Mesenchymal stem cell (in vitro differentiated cells and primary cell): ENCODE data around the gene C14orf180.

Experiments
- DNase-seq: peaks from one replicate; pipeline ENCODE4 v3.0.0-alpha.2; 2013
- H2AFZ ChIP-seq: one replicate; pipeline ENCODE4 v1.6.1; 2013; ENCODE audit warnings: low read depth, mild to moderate bottlenecking, control low read depth, inconsistent platforms, low read length, moderate library complexity
- H2AK5ac ChIP-seq: 2 replicates; pipeline ENCODE4 v1.6.1; 2013; ENCODE audit warnings: low read length, moderate library complexity, mild to moderate bottlenecking, inconsistent platforms; ENCODE audit not compliant: severe bottlenecking
- H2BK120ac ChIP-seq: one replicate; pipeline ENCODE4 v1.6.1; 2013; ENCODE audit warnings: low read depth, mild to moderate bottlenecking, inconsistent platforms, low read length, moderate library complexity
- H2BK12ac ChIP-seq, 2 experiments: one replicate each; pipeline ENCODE4 v1.6.1; 2013; ENCODE audit warnings: inconsistent platforms in 2 of 2, low read length in 2 of 2, mild to moderate bottlenecking in 2 of 2, moderate library complexity in 2 of 2, control low read depth in 1 of 2
- H2BK15ac ChIP-seq: one replicate; pipeline ENCODE4 v1.6.1; 2013; ENCODE audit warnings: mild to moderate bottlenecking, low read depth, inconsistent platforms; ENCODE audit not compliant: poor library complexity, severe bottlenecking
- H2BK5ac ChIP-seq: 2 replicates; pipeline ENCODE4 v1.6.1; 2013; ENCODE audit warnings: low read depth, mild to moderate bottlenecking, low read length, control low read depth, inconsistent platforms; ENCODE audit not compliant: poor library complexity, severe bottlenecking
- H3K14ac ChIP-seq, 2 experiments: one replicate each; pipeline ENCODE4 v1.6.1; 2013; ENCODE audit warnings: inconsistent platforms in 2 of 2, low read length in 2 of 2, control low read depth in 1 of 2, mild to moderate bottlenecking in 1 of 2, moderate library complexity in 1 of 2
- H3K18ac ChIP-seq, 2 experiments: one replicate each; pipeline ENCODE4 v1.6.1; 2013; ENCODE audit warnings: inconsistent platforms in 2 of 2, low read length in 2 of 2, control low read depth in 1 of 2, low read depth in 1 of 2, mild to moderate bottlenecking in 1 of 2
- H3K23ac ChIP-seq, 2 experiments: one replicate each; pipeline ENCODE4 v1.6.1; 2013; ENCODE audit warnings: inconsistent platforms in 2 of 2, low read length in 2 of 2, mild to moderate bottlenecking in 2 of 2, moderate library complexity in 2 of 2, control low read depth in 1 of 2
- H3K27ac ChIP-seq: 2 replicates; pipeline ENCODE4 v1.5.1; 2013; ENCODE audit warnings: mild to moderate bottlenecking, moderate library complexity, low read length, control low read depth, inconsistent platforms; ENCODE audit not compliant: poor library complexity, severe bottlenecking
- H3K27me3 ChIP-seq, 2 experiments: 2 replicates each; pipeline versions ENCODE4 v1.6.1 to v1.7.0; 2013; ENCODE audit warnings: low read length in 2 of 2, mild to moderate bottlenecking in 2 of 2, moderate library complexity in 2 of 2, control low read depth in 1 of 2, inconsistent platforms in 1 of 2; ENCODE audit not compliant: control insufficient read depth in 1 of 2, insufficient read depth in 1 of 2
- H3K36me3 ChIP-seq, 2 experiments: 2 replicates each; pipeline versions ENCODE4 v1.6.1 to v1.7.0; 2013; ENCODE audit warnings: low read length in 2 of 2, control low read depth in 1 of 2, inconsistent platforms in 1 of 2, low read depth in 1 of 2, mild to moderate bottlenecking in 1 of 2; ENCODE audit not compliant: insufficient read depth in 2 of 2, control insufficient read depth in 1 of 2
- H3K4ac ChIP-seq, 2 experiments: one replicate each; pipeline ENCODE4 v1.6.1; 2013; ENCODE audit warnings: inconsistent platforms in 2 of 2, low read length in 2 of 2, mild to moderate bottlenecking in 2 of 2, moderate library complexity in 2 of 2, control low read depth in 1 of 2, low read depth in 1 of 2
- H3K4me1 ChIP-seq: 2 replicates; pipeline ENCODE4 v1.6.1; 2013; ENCODE audit warnings: low read depth, low read length, control low read depth; ENCODE audit not compliant: control insufficient read depth, insufficient read depth
- H3K4me2 ChIP-seq: 2 replicates; pipeline ENCODE4 v1.6.1; 2013; ENCODE audit warnings: low read length, mild to moderate bottlenecking, inconsistent platforms; ENCODE audit not compliant: poor library complexity, severe bottlenecking
- H3K4me3 ChIP-seq, 2 experiments: 2 replicates each; pipeline versions ENCODE4 v1.5.1 to v1.7.0; 2013; ENCODE audit warnings: low read length in 2 of 2, mild to moderate bottlenecking in 2 of 2, control low read depth in 1 of 2, low read depth in 1 of 2; ENCODE audit not compliant: insufficient read depth in 1 of 2
- H3K79me1 ChIP-seq: replicated peaks from 2 replicates; pipeline ENCODE4 v1.6.1; 2013; ENCODE audit warnings: mild to moderate bottlenecking, control low read depth, low read length, inconsistent platforms; ENCODE audit not compliant: poor library complexity, severe bottlenecking
- H3K9ac ChIP-seq: 2 replicates; pipeline ENCODE4 v1.7.0; 2013; ENCODE audit warnings: mild to moderate bottlenecking, low read length, moderate library complexity
- H3K9me3 ChIP-seq: 2 replicates; pipeline ENCODE4 v1.7.0; 2013; ENCODE audit warnings: mild to moderate bottlenecking, low read length; ENCODE audit not compliant: control insufficient read depth
- H4K8ac ChIP-seq: one replicate; pipeline ENCODE4 v1.6.1; 2013; ENCODE audit warnings: inconsistent platforms, mild to moderate bottlenecking, low read length, moderate library complexity
- H4K91ac ChIP-seq: one replicate; pipeline ENCODE4 v1.6.1; 2013; ENCODE audit warnings: mild to moderate bottlenecking, low read length, inconsistent platforms
- WGBS: methylation state at CpG from one replicate; pipeline ENCODE4 v1.1.7; 2013; ENCODE audit warnings: mixed read lengths; 5-methylcytosine and 5-hydroxymethylcytosine counted together

C14orf180 gene

DNA sequence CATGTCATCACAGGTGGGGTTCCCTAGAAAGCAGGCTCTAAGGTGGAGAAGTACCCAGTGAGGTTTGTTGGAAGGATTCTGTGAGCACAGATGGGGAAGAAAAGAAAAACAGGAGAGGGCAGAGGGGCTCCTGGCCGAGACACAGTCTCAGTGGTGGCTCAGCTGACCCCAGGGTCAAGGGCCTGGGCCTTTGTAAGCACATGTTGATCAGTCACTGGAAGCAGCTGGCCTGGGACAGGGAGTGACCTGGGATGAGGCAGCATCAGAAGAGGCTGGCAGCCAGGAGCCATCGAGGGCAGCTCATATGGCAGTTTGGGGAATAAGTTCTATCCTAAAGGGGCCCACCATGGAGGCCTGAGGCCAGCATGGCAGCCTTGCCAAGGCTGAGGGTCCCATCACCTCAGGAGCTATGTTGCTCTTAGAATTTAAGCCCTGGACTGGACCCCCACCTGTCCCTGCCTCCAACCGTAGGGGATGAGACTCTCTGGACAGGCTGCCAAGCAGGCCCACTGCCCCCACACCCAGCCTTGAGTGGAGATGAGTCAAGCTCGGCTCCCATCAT lies 31.3 kb downstream of the C14orf180 start:
- Histone ChIP-seq H3K36me3 (no peaks in the 10 kb centered on the region), H3K9me3 (no peaks in the 10 kb centered on the region), H3K27me3 (peaks cover 9 to 32% of the 10 kb centered on the region in 2 experiments), H2BK15ac (no peak overlapping the region), H2BK12ac (no peak overlapping the region), H3K18ac (no peak overlapping the region), H3K9ac (no peak overlapping the region), H4K8ac (no peak overlapping the region), H2AFZ (no peak overlapping the region), H3K4me3 (no peak overlapping the region), H2AK5ac (no peak overlapping the region), H3K27ac (no peak overlapping the region), H4K91ac (no peak overlapping the region), H3K4ac (no peak overlapping the region), H3K4me1 (no peaks in the 10 kb centered on the region), H3K4me2 (no peak overlapping the region), H3K79me1 (no peaks in the 10 kb centered on the region), H3K14ac (no peak overlapping the region), H2BK5ac (no peak overlapping the region), H3K23ac (no peak overlapping the region), H2BK120ac (no peak overlapping the region)
- WGBS = 59% methylated on average over 4 of the region's 4 CpGs
- no peak for DNase-seq

DNA sequence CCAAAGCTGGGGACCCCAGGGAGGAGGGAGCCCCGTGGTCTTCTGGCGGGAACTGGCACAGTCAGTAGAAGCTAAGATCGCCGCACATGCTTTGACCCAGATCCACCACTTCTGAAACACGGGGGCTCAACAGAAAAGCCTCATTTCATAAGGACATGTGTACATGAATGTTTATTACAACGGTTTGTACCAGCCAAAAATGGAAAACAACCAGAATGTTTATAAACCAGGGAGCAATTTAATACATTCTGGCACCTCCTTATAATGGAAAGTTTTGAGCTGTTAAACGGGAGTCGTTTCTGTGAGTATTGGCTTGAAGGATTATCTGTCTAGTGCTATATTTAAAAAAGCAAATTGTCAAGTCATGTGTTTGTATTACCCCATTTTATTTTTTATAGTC lies 32.3 kb downstream of the C14orf180 start:
- H3K4me1 ChIP-seq = no peaks in the 10 kb centered on the region
- H3K23ac ChIP-seq = no peak overlapping the region
- no peaks in the 10 kb centered on the region for H3K79me1 ChIP-seq
- H4K8ac ChIP-seq = no peak overlapping the region
- H3K4ac ChIP-seq = no peak overlapping the region
- H3K27ac ChIP-seq = no peak overlapping the region
- no peak overlapping the region for H2BK15ac ChIP-seq
- no peak overlapping the region for H2AK5ac ChIP-seq
- H4K91ac ChIP-seq = no peak overlapping the region
- H2BK12ac ChIP-seq = no peak overlapping the region
- no peak overlapping the region for H3K4me2 ChIP-seq
- peaks cover 6 to 32% of the 10 kb centered on the region in 2 experiments for H3K27me3 ChIP-seq
- no peaks in the 10 kb centered on the region for H3K36me3 ChIP-seq
- H3K14ac ChIP-seq = no peak overlapping the region
- no peak overlapping the region for H2BK5ac ChIP-seq
- no peak overlapping the region for H2AFZ ChIP-seq
- no peak for DNase-seq
- H3K4me3 ChIP-seq = no peak overlapping the region
- no peak overlapping the region for H2BK120ac ChIP-seq
- no peaks in the 10 kb centered on the region for H3K9me3 ChIP-seq
- no peak overlapping the region for H3K9ac ChIP-seq
- WGBS = 68% methylated on average over 4 of the region's 8 CpGs
- H3K18ac ChIP-seq = no peak overlapping the region

DNA sequence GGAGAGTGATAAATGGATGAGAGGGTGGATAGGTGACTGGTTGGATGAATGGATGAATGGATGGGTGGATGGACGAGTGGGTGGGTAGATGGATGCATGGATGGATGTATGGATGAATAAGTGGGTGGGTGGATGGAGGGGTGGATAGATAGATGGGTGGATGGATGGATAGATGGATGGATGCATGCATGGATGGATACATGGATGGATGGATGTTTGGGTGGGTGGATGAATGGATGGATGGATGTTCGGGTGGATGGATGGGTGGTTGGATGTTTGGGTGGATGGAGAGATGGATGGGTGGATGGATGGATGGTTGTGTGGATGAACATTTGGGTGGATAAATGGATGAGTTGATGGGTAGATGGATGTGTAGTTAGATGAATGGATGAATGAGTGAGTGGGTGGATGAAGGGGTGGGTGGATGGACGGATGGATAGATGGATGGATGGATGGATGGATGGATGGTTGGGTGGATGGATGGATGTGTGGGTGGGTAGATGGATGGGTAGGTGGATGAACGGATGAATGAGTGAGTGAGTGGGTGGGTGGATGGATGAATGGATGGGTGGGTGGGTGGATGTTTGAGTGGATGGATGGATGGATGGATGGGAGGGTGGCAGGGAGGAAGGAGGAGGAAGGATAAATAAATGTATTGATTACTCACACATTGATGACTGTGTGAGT lies 34.7 kb downstream of the C14orf180 start:
- Histone ChIP-seq H2BK120ac (no peak overlapping the region), H3K4me1 (no peaks in the 10 kb centered on the region), H3K9me3 (no peaks in the 10 kb centered on the region), H3K4me3 (no peak overlapping the region), H2BK15ac (no peak overlapping the region), H3K79me1 (no peaks in the 10 kb centered on the region), H3K36me3 (no peaks in the 10 kb centered on the region), H3K18ac (no peak overlapping the region), H4K91ac (no peak overlapping the region), H4K8ac (no peak overlapping the region), H3K4me2 (no peak overlapping the region), H3K27ac (no peak overlapping the region), H2BK12ac (no peak overlapping the region), H3K14ac (no peak overlapping the region), H3K23ac (no peak overlapping the region), H3K9ac (no peak overlapping the region), H3K4ac (no peak overlapping the region), H2AK5ac (no peak overlapping the region), H2AFZ (no peak overlapping the region), H2BK5ac (no peak overlapping the region), H3K27me3 (peaks cover 19 to 48% of the 10 kb centered on the region in 2 experiments)
- WGBS = 49% methylated on average over 4 of the region's 4 CpGs
- no peak for DNase-seq

DNA sequence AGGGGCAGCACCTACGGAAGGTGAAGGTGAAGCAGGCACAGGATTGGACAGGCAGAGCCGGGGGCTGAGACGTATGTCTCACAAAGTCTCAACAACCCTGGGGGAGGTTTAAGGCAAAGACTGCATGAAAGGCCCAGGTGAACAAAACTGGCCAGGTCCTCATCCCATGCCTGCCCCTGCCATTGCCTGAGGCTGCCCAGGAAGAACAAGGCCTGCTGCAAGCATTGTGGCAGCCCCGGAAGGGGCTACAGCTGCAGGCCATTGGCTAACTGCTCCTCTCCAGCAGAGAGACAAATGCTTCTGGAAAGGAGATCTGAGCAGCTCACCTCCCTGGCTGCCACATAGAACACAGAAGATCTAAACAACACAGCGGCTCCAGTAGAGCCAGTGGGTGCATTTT lies 45.4 kb downstream of the C14orf180 start:
- WGBS = 55% methylated on average over 4 of the region's 5 CpGs

More for the DNA sequence above, 45.4 kb downstream of the C14orf180 start:
- Histone ChIP-seq H2BK15ac (no peak overlapping the region), H3K4me3 (no peak overlapping the region), H4K8ac (no peak overlapping the region), H3K36me3 (no peaks in the 10 kb centered on the region), H3K14ac (no peak overlapping the region), H3K9me3 (peaks cover 10% of the 10 kb centered on the region), H2AK5ac (no peak overlapping the region), H3K18ac (no peak overlapping the region), H3K9ac (no peak overlapping the region), H3K27me3 (peaks cover under 1 to 38% of the 10 kb centered on the region in 2 experiments), H3K79me1 (no peaks in the 10 kb centered on the region), H2BK120ac (no peak overlapping the region), H2BK5ac (no peak overlapping the region), H2BK12ac (no peak overlapping the region), H3K23ac (no peak overlapping the region), H3K4me2 (no peak overlapping the region), H4K91ac (no peak overlapping the region), H3K4me1 (no peaks in the 10 kb centered on the region), H3K27ac (no peak overlapping the region), H3K4ac (no peak overlapping the region), H2AFZ (no peak overlapping the region)
- DNase-seq = no peak
